Measurements from ENCODE around the gene WDR27.

WDR27 gene

DNA sequence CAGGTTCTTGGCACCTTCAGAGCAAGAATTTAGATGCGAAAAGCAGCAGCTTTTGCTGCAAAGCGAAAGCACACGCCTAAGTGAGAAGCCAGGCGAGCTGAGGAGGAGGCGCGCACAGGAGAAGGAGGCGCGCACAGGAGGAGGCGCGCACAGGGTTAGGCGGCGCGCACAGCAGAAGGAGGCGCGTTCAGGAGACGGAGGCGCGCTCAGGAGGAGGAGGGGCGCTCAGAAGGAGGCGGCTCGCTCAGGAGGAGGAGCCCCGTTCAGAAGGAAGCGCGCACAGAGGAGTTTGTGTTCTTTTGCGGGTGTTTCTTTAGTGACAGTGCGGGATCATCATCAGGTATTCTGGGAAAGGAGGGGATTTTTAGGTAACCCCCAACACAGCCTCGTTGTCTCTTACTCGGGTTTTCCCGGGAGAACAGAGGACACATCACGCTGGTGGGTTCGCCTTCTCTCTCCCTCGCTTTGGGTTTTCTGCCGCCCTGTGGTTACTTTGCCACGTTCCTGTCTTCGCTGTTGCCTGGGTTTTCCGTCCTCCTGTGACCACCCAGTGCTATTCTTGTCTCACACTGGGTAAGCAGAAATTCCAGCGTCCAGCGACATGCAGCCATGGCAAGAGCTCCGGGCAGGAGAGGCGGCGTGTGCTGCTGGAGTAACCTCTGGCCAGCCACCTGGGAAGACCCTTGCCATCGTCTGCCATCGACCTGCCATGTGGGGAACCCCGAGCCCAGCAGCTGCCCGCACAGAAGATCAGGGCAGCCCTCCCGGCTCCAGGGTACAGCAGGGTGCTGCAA is 47.0 kb downstream of the WDR27 start:
- Histone ChIP-seq H3F3A (ENCODE audit: low read depth) (no peaks in the 10 kb centered on the region), H3K9me2 (replicated peaks; ENCODE audit: low read depth, low read length) (no peaks in the 10 kb centered on the region), H3K9ac (ENCODE audit: low read depth, low read length, poor library complexity, severe bottlenecking) (peak overlapping the region; percentile 55), H3K79me2 (ENCODE audit: insufficient read depth, low read length) (no peaks in the 10 kb centered on the region), H3K27me3 (ENCODE audit: insufficient read depth, low read length, poor library complexity, severe bottlenecking) (no peaks in the 10 kb centered on the region), H3K4me1 (ENCODE audit: insufficient read depth, low read length, poor library complexity, severe bottlenecking) (no peaks in the 10 kb centered on the region), H3K36me3 (ENCODE audit: insufficient read depth, low read length) (no peaks in the 10 kb centered on the region), H3K9me3 (ENCODE audit: insufficient read depth, low read depth, low read length) (no peaks in the 10 kb centered on the region), H3K4me3 (ENCODE audit: low read length, poor library complexity, severe bottlenecking) (peak overlapping the region; percentile 66), H3K4me2 (ENCODE audit: low read depth, low read length, poor library complexity, severe bottlenecking) (peak overlapping the region; percentile 70), H4K20me1 (ENCODE audit: insufficient read depth, low read length, poor library complexity, severe bottlenecking) (no peaks in the 10 kb centered on the region), H2AFZ (ENCODE audit: low read length) (peak overlapping the region; percentile 75; the same call in 1 of the 2 replicates)
- TF ChIP-seq, protein P1, sequence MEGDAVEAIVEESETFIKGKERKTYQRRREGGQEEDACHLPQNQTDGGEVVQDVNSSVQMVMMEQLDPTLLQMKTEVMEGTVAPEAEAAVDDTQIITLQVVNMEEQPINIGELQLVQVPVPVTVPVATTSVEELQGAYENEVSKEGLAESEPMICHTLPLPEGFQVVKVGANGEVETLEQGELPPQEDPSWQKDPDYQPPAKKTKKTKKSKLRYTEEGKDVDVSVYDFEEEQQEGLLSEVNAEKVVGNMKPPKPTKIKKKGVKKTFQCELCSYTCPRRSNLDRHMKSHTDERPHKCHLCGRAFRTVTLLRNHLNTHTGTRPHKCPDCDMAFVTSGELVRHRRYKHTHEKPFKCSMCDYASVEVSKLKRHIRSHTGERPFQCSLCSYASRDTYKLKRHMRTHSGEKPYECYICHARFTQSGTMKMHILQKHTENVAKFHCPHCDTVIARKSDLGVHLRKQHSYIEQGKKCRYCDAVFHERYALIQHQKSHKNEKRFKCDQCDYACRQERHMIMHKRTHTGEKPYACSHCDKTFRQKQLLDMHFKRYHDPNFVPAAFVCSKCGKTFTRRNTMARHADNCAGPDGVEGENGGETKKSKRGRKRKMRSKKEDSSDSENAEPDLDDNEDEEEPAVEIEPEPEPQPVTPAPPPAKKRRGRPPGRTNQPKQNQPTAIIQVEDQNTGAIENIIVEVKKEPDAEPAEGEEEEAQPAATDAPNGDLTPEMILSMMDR (conservative IDR thresholded peaks at IDR 0.05; ENCODE audit: low read length), result no peak; the same call in 1 of the 2 replicates
- TF ChIP-seq EZH2phosphoT487 (IDR thresholded peaks at IDR 0.05; ENCODE audit: borderline replicate concordance), result no peak

DNA sequence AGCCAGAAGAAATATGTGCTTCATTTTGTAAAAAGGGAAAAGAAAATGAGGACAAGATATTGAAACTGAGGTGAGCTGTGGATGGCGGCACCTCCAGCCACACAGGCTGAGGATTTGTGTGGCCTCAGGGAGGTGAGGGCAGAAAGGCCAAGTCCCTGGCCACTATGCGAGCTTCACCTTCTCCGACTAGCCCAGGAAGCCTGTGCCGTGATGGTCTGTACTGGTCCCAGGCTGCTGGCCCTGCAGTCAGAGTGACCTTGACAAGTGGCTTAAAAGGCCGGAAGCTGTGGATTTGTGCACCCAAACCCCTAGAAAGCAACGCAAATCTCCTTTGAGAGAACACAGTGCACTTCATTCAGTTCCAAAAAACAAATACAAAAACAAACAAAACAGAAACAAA is 48.1 kb downstream of the WDR27 start:
- Histone ChIP-seq H3K9me3 (ENCODE audit: insufficient read depth, low read depth, low read length) (no peaks in the 10 kb centered on the region), H3K79me2 (ENCODE audit: insufficient read depth, low read length) (no peaks in the 10 kb centered on the region), H3K4me1 (ENCODE audit: insufficient read depth, low read length, poor library complexity, severe bottlenecking) (no peaks in the 10 kb centered on the region), H3K27me3 (ENCODE audit: insufficient read depth, low read length, poor library complexity, severe bottlenecking) (no peaks in the 10 kb centered on the region), H3K4me2 (ENCODE audit: low read depth, low read length, poor library complexity, severe bottlenecking) (no peak overlapping the region), H2AFZ (ENCODE audit: low read length) (no peak overlapping the region), H3K9me2 (replicated peaks; ENCODE audit: low read depth, low read length) (no peaks in the 10 kb centered on the region), H3K36me3 (ENCODE audit: insufficient read depth, low read length) (no peaks in the 10 kb centered on the region), H3K4me3 (ENCODE audit: low read length, poor library complexity, severe bottlenecking) (no peak overlapping the region), H3K9ac (ENCODE audit: low read depth, low read length, poor library complexity, severe bottlenecking) (no peak overlapping the region), H4K20me1 (ENCODE audit: insufficient read depth, low read length, poor library complexity, severe bottlenecking) (no peaks in the 10 kb centered on the region), H3F3A (ENCODE audit: low read depth) (no peaks in the 10 kb centered on the region)
- TF ChIP-seq, protein P1 (conservative IDR thresholded peaks at IDR 0.05; ENCODE audit: low read length), result no peak
- TF ChIP-seq EZH2phosphoT487 (IDR thresholded peaks at IDR 0.05; ENCODE audit: borderline replicate concordance), result no peak

DNA sequence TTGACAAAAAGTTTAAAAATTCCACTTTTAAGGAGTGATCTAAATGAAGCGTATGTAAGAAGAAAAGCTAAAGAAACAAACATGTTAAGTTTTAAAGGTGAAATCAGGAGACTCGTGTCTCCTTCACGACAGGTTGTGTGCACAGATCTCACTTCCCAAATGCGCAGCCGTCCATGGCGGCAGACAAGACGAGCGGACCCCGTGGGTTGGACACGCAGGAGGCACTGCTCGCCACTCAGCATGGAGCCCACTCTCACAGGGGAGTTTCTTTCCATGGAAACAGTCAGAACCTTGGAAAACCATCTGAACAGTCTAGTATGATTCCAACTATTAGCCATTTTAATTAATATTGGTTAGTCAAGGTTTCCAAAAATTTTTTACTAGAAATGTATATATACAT is 48.9 kb downstream of the WDR27 start:
- Histone ChIP-seq H3K9me3 (ENCODE audit: insufficient read depth, low read depth, low read length) (no peaks in the 10 kb centered on the region), H2AFZ (ENCODE audit: low read length) (no peak overlapping the region), H3K9me2 (replicated peaks; ENCODE audit: low read depth, low read length) (no peaks in the 10 kb centered on the region), H3K9ac (ENCODE audit: low read depth, low read length, poor library complexity, severe bottlenecking) (no peak overlapping the region), H3F3A (ENCODE audit: low read depth) (no peaks in the 10 kb centered on the region), H3K4me2 (ENCODE audit: low read depth, low read length, poor library complexity, severe bottlenecking) (no peak overlapping the region), H3K4me3 (ENCODE audit: low read length, poor library complexity, severe bottlenecking) (no peak overlapping the region), H3K27me3 (ENCODE audit: insufficient read depth, low read length, poor library complexity, severe bottlenecking) (no peaks in the 10 kb centered on the region), H4K20me1 (ENCODE audit: insufficient read depth, low read length, poor library complexity, severe bottlenecking) (no peaks in the 10 kb centered on the region), H3K4me1 (ENCODE audit: insufficient read depth, low read length, poor library complexity, severe bottlenecking) (no peaks in the 10 kb centered on the region), H3K36me3 (ENCODE audit: insufficient read depth, low read length) (no peaks in the 10 kb centered on the region), H3K79me2 (ENCODE audit: insufficient read depth, low read length) (no peaks in the 10 kb centered on the region)
- TF ChIP-seq, protein P1 (conservative IDR thresholded peaks at IDR 0.05; ENCODE audit: low read length), result no peak
- no peak for TF ChIP-seq EZH2phosphoT487 (IDR thresholded peaks at IDR 0.05; ENCODE audit: borderline replicate concordance)

Data from Loucy (cell line).